Measurements from ENCODE around the gene KCNK1. TPM values are rescaled to one million over a fixed set of nuclear protein-coding genes. Genes with fewer than 3 reads are reported as not detected.

KCNK1 gene
- total and polyA plus RNA-seq, 2 of the 4 experiments (the other 2 are of a cell fraction) = 0.90 to 1.6 TPM

- Histone ChIP-seq H3K23ac (ENCODE audit: low read depth, low read length) (no peak overlapping the region), H3K4me3 (ENCODE audit: insufficient read depth, low read depth, low read length) (no peak overlapping the region), H3K9me1 (ENCODE audit: insufficient read depth, low read length) (no peaks in the 10 kb centered on the region), H2AK5ac (ENCODE audit: low read depth, low read length) (no peak overlapping the region), H3K18ac (ENCODE audit: low read depth, low read length) (no peak overlapping the region), H3K4me1 (ENCODE audit: control insufficient read depth, insufficient read depth, low read length) (no peaks in the 10 kb centered on the region), H3K79me1 (ENCODE audit: low read depth in 1 of 2, low read length in 2 of 2) (no peaks in the 10 kb centered on the region), H2BK120ac (ENCODE audit: low read depth, low read length) (no peak overlapping the region), H2BK5ac (ENCODE audit: low read depth, low read length, poor library complexity, severe bottlenecking) (no peak overlapping the region), H2BK20ac (ENCODE audit: low read depth, low read length) (no peak overlapping the region), H4K5ac (ENCODE audit: low read depth, low read length) (no peak overlapping the region), H3K56ac (ENCODE audit: extremely low read depth, insufficient read depth, low read length) (no peak overlapping the region), H3K14ac (replicated peaks; ENCODE audit: low read depth, low read length) (no peak overlapping the region), H3K27ac (ENCODE audit: insufficient read depth, low read length) (no peak overlapping the region), H4K8ac (ENCODE audit: low read depth in 2 of 2, low read length in 2 of 2) (no peak overlapping the region), H2AFZ (replicated peaks; ENCODE audit: low read length, poor library complexity) (no peak overlapping the region), H3K9ac (ENCODE audit: low read depth, low read length) (no peak overlapping the region), H2AK9ac (replicated peaks; ENCODE audit: low read depth, low read length, poor library complexity) (no peak overlapping the region), H3K4ac (ENCODE audit: low read depth, low read length) (no peak overlapping the region), H2BK15ac (ENCODE audit: low read depth, low read length) (no peak overlapping the region), H4K20me1 (ENCODE audit: insufficient read depth, low read length) (no peaks in the 10 kb centered on the region), H3K9me3 (ENCODE audit: control insufficient read depth, insufficient read depth, low read length) (peaks cover 8% of the 10 kb centered on the region; the same call in 1 of the 2 replicates), H3K4me2 (ENCODE audit: low read depth, low read length) (no peak overlapping the region), H3K27me3 (ENCODE audit: control insufficient read depth, insufficient read depth, low read length) (no peaks in the 10 kb centered on the region), H4K91ac (ENCODE audit: insufficient read depth, low read depth, low read length) (no peak overlapping the region), H3K36me3 (ENCODE audit: control insufficient read depth, insufficient read depth, low read length) (no peaks in the 10 kb centered on the region)
- dilution Hi-C loops (cut with HindIII; ENCODE audit: low sequenced_read_pairs, unreplicated experiment) = no loop called here
- POLR2A ChIA-PET (ENCODE audit: unreplicated experiment) = no interaction called here
- intact Hi-C loops (cut with micrococcal nuclease) = no loop called here
- BruUV-seq (replicated peaks) = no TSS peak
- in situ Hi-C loops (cut with MboI; ENCODE audit: low sequenced_read_pairs) = no loop called here
- DNase-seq (no peak), ATAC-seq (ENCODE audit: low read depth) (no peak)
- CTCF ChIA-PET = no interaction called here
- TF ChIP-seq NFE2L2 (IDR thresholded peaks at IDR 0.05; ENCODE audit: low read depth, low read length) (no peak), CEBPB (IDR thresholded peaks at IDR 0.05; ENCODE audit: low read depth, low read length) (no peak), MAFK (IDR thresholded peaks at IDR 0.05; ENCODE audit: low read depth, low read length) (no peak), RAD21 (IDR thresholded peaks at IDR 0.05; ENCODE audit: low read length) (no peak), SMC3 (IDR thresholded peaks at IDR 0.05; ENCODE audit: low read depth, low read length) (no peak), BHLHE40 (IDR thresholded peaks at IDR 0.05; ENCODE audit: low read depth, low read length) (no peak), FOS (IDR thresholded peaks at IDR 0.05; ENCODE audit: low read depth, low read length) (no peak), MXI1 (IDR thresholded peaks at IDR 0.05; ENCODE audit: borderline replicate concordance, low read depth, low read length) (no peak), POLR2A (IDR thresholded peaks at IDR 0.05; ENCODE audit: low read depth, low read length) (no peak), ELK1 (IDR thresholded peaks at IDR 0.05; ENCODE audit: borderline replicate concordance, low read depth, low read length) (no peak), RCOR1 (IDR thresholded peaks at IDR 0.05; ENCODE audit: insufficient replicate concordance, low read length) (no peak)
- TF ChIP-seq, protein P1, sequence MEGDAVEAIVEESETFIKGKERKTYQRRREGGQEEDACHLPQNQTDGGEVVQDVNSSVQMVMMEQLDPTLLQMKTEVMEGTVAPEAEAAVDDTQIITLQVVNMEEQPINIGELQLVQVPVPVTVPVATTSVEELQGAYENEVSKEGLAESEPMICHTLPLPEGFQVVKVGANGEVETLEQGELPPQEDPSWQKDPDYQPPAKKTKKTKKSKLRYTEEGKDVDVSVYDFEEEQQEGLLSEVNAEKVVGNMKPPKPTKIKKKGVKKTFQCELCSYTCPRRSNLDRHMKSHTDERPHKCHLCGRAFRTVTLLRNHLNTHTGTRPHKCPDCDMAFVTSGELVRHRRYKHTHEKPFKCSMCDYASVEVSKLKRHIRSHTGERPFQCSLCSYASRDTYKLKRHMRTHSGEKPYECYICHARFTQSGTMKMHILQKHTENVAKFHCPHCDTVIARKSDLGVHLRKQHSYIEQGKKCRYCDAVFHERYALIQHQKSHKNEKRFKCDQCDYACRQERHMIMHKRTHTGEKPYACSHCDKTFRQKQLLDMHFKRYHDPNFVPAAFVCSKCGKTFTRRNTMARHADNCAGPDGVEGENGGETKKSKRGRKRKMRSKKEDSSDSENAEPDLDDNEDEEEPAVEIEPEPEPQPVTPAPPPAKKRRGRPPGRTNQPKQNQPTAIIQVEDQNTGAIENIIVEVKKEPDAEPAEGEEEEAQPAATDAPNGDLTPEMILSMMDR (conservative IDR thresholded peaks at IDR 0.05; ENCODE audit: low read depth, low read length) = no peak
- TF ChIP-seq, protein P2, sequence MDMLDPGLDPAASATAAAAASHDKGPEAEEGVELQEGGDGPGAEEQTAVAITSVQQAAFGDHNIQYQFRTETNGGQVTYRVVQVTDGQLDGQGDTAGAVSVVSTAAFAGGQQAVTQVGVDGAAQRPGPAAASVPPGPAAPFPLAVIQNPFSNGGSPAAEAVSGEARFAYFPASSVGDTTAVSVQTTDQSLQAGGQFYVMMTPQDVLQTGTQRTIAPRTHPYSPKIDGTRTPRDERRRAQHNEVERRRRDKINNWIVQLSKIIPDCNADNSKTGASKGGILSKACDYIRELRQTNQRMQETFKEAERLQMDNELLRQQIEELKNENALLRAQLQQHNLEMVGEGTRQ (IDR thresholded peaks at IDR 0.05; ENCODE audit: low read depth, low read length) = no peak
These were observed 29.0 kb upstream of the KCNK1 start for GRCh38 chr1:233584931-233585330.

Data from IMR-90 (cell line).